Measurements from ENCODE around the gene NXNL1.

Gene NXNL1

DNA sequence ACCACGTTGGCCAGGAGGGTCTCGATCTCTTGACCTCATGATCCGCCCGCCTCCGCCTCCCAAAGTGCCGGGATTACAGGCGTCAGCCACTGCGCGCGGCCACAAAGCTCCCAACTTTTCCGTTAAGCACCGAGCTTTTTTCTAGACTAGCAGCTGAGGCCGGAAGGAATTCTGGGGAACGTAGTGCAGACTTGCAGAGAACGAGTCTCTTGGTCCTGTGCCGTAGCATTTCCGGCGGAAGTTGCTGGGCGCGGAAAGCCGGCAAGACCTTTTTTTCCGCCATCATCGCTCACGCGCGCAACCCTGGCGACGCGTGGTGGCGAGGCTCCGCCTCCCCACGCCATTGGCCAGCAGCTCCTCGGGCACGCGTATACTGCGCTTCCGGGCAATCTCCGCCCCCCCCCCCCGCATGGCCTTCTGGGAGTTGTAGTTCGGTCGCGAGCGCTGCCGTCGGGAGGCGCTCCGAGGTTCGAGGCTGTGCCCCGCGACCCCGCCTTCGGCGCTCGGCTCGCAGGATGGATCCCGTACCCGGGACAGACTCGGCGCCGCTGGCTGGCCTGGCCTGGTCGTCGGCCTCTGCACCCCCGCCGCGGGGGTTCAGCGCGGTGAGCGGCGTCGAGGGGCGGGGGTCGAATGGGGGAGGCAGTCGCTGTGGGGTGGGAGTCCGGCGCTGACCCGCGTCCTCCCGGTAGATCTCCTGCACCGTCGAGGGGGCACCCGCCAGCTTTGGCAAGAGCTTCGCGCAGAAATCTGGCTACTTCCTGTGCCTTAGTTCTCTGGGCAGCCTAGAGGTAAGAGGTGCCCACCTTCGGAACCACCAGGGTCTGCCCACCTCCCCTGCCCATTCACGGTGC, 40.9 kb downstream of the NXNL1 start, which contains the start of gene MVB12A:
MVB12A (plus strand) TSS at position 427 of the 854 bp plus-strand sequence; CDS start at position 516, 89 bp downstream.
- DNase-seq (ENCODE audit: low read depth) = peak; percentile 99

DNA sequence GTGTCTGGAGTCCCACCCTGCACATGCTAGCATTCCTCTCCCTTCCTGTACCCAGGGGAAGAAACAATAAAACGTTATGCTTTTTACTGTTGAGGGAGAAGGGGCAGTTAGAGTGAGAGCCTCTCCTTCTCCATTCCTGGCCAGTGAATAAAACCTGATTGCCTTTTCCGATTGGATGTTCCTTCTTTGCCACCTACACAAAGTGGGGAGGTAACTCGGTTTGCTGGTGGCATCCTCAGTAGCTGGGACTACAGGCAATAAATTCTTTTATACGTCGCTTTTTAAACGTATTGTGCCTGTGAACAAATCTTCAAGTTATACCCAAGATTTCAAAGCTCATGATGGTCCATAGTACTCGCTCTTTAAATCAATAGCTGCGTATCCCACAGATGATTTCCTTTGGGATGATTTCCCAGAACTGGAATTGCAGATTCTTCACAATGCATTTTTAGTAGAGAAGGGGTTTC, 41.5 kb downstream of the NXNL1 start:
- DNase-seq (ENCODE audit: low read depth) = peak; percentile 18

DNA sequence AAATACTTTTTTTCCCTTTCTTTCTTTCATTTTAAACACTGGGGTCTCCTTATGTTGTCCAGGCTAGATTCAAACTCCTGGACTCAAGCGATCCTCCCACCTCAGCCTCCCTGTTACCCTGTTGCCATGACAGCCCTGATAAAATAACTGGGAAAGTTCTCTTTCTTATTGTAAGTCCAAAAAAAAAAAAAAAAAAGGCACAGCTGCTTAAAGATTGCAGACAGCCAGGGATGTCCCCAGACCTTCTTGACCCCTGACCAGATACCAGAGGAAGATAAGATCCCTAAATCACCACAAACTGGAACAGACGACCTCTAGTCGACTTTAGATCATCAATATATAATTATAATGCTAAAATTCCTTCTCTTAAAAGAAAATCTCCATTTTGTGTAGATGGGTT, 42.0 kb downstream of the NXNL1 start:
- DNase-seq (ENCODE audit: low read depth) = no peak

DNA sequence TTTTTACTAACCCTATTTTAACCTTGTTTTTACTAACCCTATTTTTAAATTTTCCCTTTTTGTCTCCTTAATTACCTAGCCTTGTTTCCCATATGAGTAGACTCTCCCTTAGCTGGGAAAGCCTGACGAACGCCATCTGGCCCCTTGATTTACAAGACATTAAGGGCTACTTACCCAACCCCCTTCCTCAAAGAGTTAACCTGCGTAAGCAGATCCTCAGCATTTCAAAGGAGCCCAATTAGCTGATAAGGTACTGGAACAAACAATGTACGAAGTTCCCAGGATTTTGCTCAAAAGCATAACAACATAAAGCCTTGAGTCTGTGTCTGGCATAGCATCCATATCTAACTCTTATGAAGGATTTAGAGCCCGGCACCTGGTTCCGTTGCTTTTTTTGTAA, 45.6 kb downstream of the NXNL1 start:
- no peak for DNase-seq (ENCODE audit: low read depth)

DNA sequence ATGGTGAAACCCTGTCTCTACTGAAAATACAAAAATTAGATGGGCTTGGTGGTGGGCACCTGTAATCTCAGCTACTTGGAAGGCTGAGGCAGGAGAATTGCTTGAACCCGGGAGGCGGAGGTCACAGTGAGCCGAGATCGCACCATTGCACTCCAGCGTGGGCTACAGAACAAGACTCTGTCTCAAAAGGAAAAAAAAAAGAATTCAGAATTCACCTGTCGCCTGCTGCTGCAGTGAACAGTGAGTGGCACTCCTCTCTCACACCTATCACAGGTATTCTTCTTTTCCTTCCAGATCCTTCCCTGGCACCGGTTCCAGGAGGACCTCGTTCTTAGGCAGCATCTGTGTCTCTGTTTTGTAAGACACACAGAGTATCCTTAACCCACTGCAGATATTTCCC, 46.6 kb downstream of the NXNL1 start:
- no peak for DNase-seq (ENCODE audit: low read depth)

DNA sequence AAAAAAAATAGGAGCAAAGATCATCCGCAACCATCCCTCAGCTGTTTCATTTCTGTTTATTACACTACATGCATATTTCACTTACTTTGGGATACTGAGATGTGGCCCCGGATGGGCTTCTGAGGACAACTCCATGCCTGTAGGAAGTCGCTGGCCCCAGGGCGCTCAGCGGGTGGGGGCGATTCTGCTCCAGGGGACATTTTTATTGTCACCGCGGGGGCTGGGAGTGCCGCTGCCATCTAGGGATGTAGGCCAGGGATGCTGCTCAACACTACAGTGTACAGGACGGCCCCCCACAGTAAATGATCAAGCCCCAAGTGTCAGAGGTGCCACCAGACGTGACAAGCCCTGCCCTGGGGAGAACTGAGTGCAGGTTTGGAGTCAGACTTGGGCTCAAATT, 48.9 kb downstream of the NXNL1 start:
- DNase-seq (ENCODE audit: low read depth) = no peak

DNA sequence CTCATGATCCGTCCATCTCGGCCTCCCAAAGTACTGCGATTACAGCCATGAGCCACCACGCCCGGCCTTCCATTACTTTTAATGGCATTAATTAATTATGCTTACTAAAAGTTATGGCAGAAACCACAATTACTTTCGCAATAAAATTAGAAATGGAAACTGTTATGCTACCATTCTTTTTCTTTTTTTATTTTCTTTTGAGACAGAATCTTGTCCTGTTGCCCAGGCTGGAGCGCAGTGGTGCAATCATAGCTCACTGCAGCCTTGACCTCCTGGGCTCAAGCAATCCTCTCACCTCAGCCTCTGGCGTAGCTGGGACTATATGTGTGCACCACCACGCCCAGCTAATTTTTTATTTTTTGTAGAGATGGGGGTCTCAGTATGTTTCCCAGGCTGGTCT, 50.7 kb downstream of the NXNL1 start:
- no peak for DNase-seq (ENCODE audit: low read depth)

DNA sequence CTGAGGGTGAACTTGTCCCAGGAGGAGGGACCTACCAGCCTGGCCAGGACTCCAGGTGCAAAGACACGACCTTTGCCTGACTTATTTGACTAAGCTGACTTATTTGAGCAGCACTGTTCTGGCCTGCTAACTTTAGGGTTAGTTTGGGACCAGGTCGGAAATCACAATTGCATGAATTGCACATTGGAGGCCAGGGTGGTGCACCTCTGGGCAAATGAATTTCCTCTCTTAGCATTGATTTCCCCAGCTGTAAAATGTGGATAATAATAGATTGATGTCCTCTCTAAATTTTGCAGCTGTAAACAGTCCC, 53.9 kb downstream of the NXNL1 start:
- DNase-seq (ENCODE audit: low read depth) = no peak

DNA sequence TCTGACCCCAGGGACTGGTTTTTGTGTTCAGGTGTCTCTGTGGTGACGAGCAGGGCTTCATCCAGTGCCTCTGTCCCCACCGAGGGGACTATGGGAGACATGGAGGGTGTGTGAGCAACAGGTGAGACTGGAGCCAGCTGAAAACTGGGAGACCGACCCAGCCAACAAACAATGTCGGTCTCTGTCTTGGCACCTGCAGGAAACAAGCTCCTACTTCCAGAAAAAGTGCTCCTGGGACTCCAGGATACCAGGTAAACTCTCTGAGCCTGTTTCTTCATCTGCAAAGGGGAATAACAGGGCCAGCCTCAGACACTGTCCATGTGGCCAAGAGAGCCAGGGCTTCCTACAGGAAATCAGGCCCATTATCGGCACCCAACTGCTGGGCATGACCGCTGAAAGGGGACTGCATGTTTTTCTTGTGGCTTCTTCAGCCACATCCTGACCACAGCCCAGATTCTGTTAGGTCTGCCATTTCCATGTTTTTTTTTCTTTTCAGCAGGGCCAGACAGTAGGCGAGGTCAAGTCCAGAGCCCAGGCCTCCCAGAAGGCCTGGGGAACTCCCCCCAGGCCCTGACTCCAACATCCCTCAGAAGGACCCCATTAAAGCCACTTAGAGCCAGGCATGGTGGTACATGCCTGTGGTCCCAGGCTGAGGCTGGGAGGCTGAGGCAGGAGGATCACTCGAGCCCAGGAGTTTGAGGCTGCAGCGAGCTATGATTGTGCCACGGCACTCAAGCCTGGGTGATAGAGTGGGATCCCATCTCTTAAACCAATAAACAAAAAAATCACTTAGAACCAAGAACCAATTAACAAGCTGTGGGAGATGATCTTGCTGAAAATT, 54.5 kb downstream of the NXNL1 start:
- peak; percentile 79 for DNase-seq (ENCODE audit: low read depth)
